ENCODE data around the gene ACTL8.

- TF ChIP-seq CTCF (IDR thresholded peaks at IDR 0.05) (no peak), POLR2A (IDR thresholded peaks at IDR 0.05) (no peak)
Measured at GRCh38 chr1:17763417-17763816, 8.3 kb downstream of the ACTL8 start.

Data from ovary (tissue), 3 donors.